Erythroblast (primary cell): Measurements from ENCODE around the gene ACACB.
"Not testable (repeated sequence)": the region's sequence is repeated elsewhere in the genome, so short reads cannot be mapped to it uniquely, and the experiment has no call there.

ENCODE experiments used
- DNase-seq, 2 experiments: peaks; one replicate each; lab custom pipeline; 2025; lab: John Stamatoyannopoulos, UW
- GATA1 ChIP-seq: IDR thresholded peaks from 2 replicates; pipeline ENCODE4 v1.6.1; 2011; ENCODE audit warnings: low read depth, mild to moderate bottlenecking, control low read depth, low read length, moderate library complexity
- POLR2A ChIP-seq: IDR thresholded peaks from 2 replicates; pipeline ENCODE4 v1.6.1; 2011; ENCODE audit warnings: mild to moderate bottlenecking, low read length

Gene ACACB

GRCh38 chr12:109163167-109163566 is 46.8 kb downstream of the ACACB start:
- no peak for TF ChIP-seq GATA1
- DNase-seq: no peak

GRCh38 chr12:109165599-109165998 is 49.2 kb downstream of the ACACB start:
- TF ChIP-seq GATA1: no peak
- TF ChIP-seq POLR2A: no peak
- peak in 1 of 2 experiments; percentile 47 for DNase-seq

DNA sequence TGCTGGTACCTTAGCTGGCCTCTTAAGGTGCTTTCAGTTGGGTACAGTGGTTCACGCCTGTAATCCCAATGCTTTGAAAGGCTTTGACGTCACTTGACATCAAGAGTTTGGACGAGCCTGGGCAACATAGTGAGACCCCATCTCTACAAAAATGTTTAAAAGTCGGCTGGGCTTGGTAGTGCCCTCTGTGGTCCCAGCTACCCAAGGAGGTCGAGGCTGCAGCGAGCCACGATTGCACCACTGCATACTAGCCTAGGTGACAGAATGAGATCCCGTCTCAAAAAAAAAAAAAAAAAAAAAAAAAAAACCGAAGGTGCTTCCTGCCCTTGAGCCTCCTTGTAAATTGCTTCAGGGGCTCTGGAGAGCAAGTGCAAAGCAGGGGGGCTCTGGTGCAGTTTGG is 50.0 kb downstream of the ACACB start:
- TF ChIP-seq POLR2A (no peak), GATA1 (no peak)

DNA sequence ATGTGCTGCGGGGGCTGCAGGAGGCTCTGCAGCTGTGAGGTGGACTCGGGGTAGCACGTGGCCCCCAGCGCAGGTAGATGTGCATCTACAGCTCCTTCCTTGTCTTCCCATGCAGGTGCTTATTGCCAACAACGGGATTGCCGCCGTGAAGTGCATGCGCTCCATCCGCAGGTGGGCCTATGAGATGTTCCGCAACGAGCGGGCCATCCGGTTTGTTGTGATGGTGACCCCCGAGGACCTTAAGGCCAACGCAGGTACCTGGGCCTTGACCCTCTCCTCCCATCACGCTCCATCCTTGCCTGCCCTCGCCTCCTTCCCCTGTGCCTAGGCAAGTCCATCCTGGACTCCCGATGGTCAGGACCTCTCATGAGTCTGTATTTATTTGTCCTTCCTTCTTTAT is 51.4 kb downstream of the ACACB start:
- DNase-seq: no peak
- TF ChIP-seq GATA1 (no peak), POLR2A (no peak)

More for the DNA sequence above, 50.0 kb downstream of the ACACB start:
- DNase-seq: no peak

DNA sequence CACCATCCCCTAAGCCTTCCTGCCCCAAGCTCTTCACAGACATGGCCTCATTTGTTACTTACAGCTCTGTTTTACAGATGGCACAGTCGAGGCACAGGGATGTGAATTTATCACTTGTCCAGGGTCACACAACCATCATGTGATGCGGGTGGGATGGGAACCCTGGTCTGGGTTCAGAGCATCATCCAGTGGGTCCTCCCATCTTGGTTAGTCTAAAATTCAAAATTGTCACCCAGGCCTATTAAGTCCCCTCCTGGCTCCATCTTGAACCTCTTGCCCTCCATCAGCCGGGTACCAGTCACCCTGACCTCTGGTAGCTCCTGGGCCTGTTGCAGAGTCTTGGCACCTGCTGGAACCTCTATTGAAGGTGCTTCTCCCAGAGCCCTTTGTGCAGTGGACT is 52.9 kb downstream of the ACACB start:
- TF ChIP-seq GATA1 (no peak), POLR2A (no peak)
- DNase-seq: no peak

- TF ChIP-seq POLR2A (no peak), GATA1 (no peak)
- DNase-seq: no peak
These were observed 53.3 kb downstream of the ACACB start for GRCh38 chr12:109169686-109170085.

DNA sequence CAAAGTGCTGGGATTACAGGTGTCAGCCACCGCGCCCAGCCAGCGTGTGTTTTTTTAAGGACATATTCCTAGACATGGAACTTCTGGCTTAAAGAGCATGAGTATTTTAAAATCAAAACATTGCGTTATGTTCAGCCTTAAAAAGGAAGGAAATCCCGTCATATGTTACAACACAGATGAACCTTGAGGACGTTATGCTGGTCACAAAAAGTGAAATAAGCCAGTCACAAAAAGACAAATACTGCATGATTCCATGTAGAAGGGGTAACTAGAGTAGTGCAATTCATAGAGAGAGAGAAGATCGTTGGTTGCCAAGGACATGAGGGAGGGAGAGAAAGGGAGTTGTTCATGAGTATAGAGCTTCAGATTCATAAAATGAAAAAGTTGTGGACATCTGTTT is 53.9 kb downstream of the ACACB start:
- TF ChIP-seq POLR2A (no peak), GATA1 (no peak)

GRCh38 chr12:109172787-109173186 is 56.4 kb downstream of the ACACB start:
- DNase-seq: not testable (repeated sequence)

More for the DNA sequence above, 53.9 kb downstream of the ACACB start:
- DNase-seq: no peak

GRCh38 chr12:109173443-109174240 is 57.3 kb downstream of the ACACB start:
- TF ChIP-seq POLR2A: no peak
- TF ChIP-seq GATA1: no peak
- DNase-seq: no peak

- TF ChIP-seq GATA1 (no peak), POLR2A (no peak)
- no peak for DNase-seq
These were observed 58.1 kb downstream of the ACACB start for GRCh38 chr12:109174468-109174867.

DNA sequence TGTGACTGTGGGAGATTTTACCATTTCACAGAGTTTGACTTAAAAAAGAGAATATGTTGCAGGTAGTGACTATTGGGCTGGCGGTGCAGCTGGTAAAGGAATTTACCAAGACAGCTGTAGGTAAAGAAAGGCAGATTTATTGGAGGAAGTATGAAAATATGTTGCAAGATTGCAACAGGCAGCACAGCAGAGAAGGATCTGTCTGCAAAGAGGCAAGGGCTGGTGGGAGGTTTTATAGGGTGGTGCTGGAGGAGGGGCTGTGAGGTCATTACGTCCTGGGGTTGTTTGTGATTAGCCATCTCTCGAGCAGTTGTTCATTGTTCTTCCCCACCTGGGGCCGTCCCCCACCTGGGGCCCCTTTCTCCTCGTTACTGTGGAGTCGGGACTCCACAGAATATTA is 62.1 kb downstream of the ACACB start:
- TF ChIP-seq GATA1 (no peak), POLR2A (no peak)
- DNase-seq: no peak

DNA sequence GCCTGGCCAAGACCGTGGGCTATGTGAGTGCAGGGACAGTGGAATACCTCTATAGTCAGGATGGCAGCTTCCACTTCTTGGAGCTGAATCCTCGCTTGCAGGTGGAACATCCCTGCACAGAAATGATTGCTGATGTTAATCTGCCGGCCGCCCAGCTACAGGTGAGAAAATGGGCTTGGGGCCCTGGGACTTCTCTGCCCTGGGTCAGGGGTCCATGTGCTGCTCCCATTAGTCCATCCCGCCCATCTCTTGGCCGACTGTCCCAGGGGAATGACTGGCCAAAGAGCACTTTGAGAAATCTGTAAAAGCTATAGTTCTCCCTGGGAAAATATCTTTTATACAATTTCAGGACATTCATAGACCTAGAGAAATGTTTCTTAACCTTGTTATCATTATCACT is 63.5 kb downstream of the ACACB start:
- TF ChIP-seq POLR2A (no peak), GATA1 (no peak)
- DNase-seq: no peak

GRCh38 chr12:109182041-109182839 is 65.9 kb downstream of the ACACB start:
- no peak for DNase-seq
- TF ChIP-seq GATA1: no peak

DNA sequence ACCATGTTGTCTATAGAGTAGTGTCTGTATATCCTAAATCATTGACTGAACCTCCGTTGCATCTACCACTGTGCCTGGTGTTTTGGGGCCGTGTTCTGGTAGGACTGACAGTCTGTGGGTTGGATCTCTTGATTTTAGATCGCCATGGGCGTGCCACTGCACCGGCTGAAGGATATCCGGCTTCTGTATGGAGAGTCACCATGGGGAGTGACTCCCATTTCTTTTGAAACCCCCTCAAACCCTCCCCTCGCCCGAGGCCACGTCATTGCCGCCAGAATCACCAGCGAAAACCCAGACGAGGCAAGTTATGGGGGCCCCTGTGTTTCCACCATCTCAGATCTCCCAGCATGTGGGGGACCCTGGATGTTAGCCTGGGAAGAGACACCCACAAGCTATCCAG is 69.1 kb downstream of the ACACB start:
- no peak for DNase-seq
- no peak for TF ChIP-seq POLR2A
- TF ChIP-seq GATA1: no peak
